Fibroblast of skin of right quadriceps (primary cell): ENCODE results near the gene DMAC1.

ENCODE experiments used
- DNase-seq: peaks from one replicate; pipeline ENCODE4 v3.0.0-alpha.2; 2013

DMAC1 gene

GRCh38 chr9:7782400-7783120 is 17.0 kb downstream of the DMAC1 start:
- no peak for DNase-seq

GRCh38 chr9:7780261-7780988 is 19.2 kb downstream of the DMAC1 start:
- DNase-seq = peak; percentile 71

DNA sequence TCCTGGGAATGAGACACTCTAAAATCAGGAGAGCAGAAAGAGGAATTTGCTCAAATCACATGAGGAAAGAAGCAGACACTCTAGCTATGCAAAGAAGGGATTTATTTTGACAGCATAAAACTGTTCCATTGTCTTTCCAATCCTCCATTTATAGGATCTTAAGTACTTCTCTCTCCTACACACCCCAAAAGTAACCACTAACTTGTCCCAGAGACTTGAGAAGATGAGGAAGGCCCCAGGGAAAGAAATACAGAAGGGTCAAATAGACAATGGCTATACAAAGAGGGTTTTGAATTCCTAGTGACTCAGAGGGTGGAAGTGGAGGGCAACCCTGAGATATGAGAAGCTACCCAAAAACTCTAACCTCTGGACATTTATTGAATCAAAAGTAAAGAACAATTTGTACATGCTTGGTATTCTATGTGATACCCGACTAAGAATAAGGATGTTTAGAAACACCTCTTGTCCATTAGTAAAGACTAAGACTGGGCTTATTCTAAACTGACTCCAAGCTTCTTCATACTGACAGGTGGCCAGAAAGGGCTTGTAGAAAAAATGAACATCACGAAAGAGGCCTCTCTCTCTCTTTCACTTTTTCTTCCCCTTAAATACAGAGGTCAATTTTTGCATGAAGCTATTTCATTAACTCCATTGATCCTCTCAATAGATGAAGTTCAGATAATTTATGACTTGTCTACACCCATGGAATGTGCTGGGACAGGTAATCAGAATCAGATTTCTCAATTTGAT is 20.6 kb downstream of the DMAC1 start:
- no peak for DNase-seq

- DNase-seq = peak; percentile 24
Measured at GRCh38 chr9:7777771-7778170, 21.8 kb downstream of the DMAC1 start.

GRCh38 chr9:7770111-7770510 is 29.5 kb downstream of the DMAC1 start:
- no peak for DNase-seq

GRCh38 chr9:7762600-7762999 is 37.0 kb downstream of the DMAC1 start:
- no peak for DNase-seq

GRCh38 chr9:7760014-7760415 is 39.6 kb downstream of the DMAC1 start:
- peak; percentile 38 for DNase-seq

DNA sequence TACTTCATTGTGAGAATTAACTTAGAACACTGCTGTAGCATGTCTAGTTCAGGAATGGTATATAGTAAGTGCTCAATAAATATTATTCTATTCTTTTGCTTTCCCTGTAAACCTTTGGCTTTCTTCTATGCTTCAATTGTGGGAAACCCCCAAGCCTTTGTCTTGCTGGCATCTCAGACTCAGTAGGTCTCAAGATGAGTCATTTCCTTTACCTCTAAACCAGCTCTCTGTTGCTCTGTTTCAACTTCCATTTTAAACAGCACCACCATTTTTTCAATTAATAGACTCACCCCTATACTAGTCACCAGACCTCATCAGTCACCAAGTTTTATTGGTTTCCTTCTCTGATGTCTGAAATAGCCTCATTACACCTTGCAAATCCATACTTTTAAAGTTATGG is 43.5 kb downstream of the DMAC1 start:
- DNase-seq = peak; percentile 4

DNA sequence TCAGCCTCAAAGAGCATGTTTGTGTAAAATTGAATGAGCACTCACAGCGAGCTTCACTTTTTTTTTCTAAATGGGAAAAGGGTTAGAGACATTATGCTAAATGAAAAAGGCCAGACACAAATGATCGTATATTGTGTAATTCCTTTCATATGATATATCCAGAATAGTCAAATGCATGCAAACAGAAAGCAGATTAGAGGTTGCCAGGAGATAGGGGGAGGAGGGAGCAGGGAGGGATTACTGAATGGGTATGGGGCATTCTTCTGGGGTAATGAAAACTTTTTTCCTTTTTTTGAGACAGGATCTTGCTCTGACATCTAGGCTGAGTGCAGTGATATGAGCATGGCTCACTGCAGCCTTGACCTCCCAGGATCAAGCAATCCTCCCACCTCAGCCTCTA is 47.1 kb downstream of the DMAC1 start:
- DNase-seq = no peak
